Mucosa of descending colon (tissue), 3 donors: Measurements from ENCODE around the gene USP36. TPM values are rescaled to one million over a fixed set of nuclear protein-coding genes. Genes with fewer than 3 reads are reported as not detected.
"Not testable (repeated sequence)": the region's sequence is repeated elsewhere in the genome, so short reads cannot be mapped to it uniquely, and the experiment has no call there.

Source experiments
- ATAC-seq: fragments of 200-7000 bp; cut with Tn5 transposase; one replicate; pipeline ENCODE4 v1.9.1; 2020; ENCODE audit warnings: mild to moderate bottlenecking, moderate library complexity
- DNase-seq, 3 donors: peaks; one replicate each; pipeline ENCODE4 v3.0.0-alpha.2; 2020
- H3K36me3 ChIP-seq: fragments of 200-600 bp; one replicate; pipeline ENCODE4 v1.8.0; 2021; ENCODE audit warnings: low read depth, mild to moderate bottlenecking
- H3K4me1 ChIP-seq: fragments of 200-600 bp; one replicate; pipeline ENCODE4 v1.8.0; 2021; ENCODE audit warnings: low read depth, mild to moderate bottlenecking
- H3K4me3 ChIP-seq: fragments of 200-600 bp; one replicate; pipeline ENCODE4 v1.8.0; 2021; ENCODE audit warnings: mild to moderate bottlenecking
- H3K9me3 ChIP-seq: fragments of 200-600 bp; one replicate; pipeline ENCODE4 v1.8.0; 2021; ENCODE audit warnings: mild to moderate bottlenecking
- CTCF ChIP-seq: fragments of 200-600 bp; IDR thresholded peaks from one replicate; pipeline ENCODE4 v1.8.0; 2022; ENCODE audit warnings: antibody characterized with exemption, mild to moderate bottlenecking
- intact Hi-C, 2 donors: fragments of 100-400 bp; cut with DNase I in 1 of 2; cut with micrococcal nuclease in 1 of 2; formaldehyde crosslinking; loops; one replicate each; pipeline versions ENCODE4 v1.11.0 to v1.11.1; 2022; cut with DNase I, micrococcal nuclease
- total RNA-seq, 3 donors: library from RNA; stranded (reverse); fragmentation: NEBNext Ultra II Directional in 2 of 3; extraction: Animal tissue kit (Norgen Biotek cat#: 25700) in 2 of 3; gene quantifications; one replicate each; pipeline versions ENCODE4 v1.2.1 to v1.2.4, GENCODE V29; 2021 to 2023
- donor health status: DM: no; HTN: no; CAD: no; lungs with moderate emphysema.
- donor health status: DM: no; HTN: no; CAD: no.
- donor health status: DM: no; HTN: yes; CAD: no.

The USP36 gene
- total RNA-seq, 3 donors from 2014 or later = 36.0 to 67.7 (median 41.4) TPM

GRCh38 chr17:78873519-78874340 lies 33.1 kb upstream of the USP36 start:
- Histone ChIP-seq H3K36me3 (no peaks in the 10 kb centered on the region), H3K4me3 (no peak overlapping the region), H3K4me1 (peaks cover under 1% of the 10 kb centered on the region), H3K9me3 (no peaks in the 10 kb centered on the region)
- ATAC-seq = peak; percentile 9
- TF ChIP-seq CTCF = no peak
- no peak for DNase-seq
- intact Hi-C loops = no loop called here

- DNase-seq = no peak
- TF ChIP-seq CTCF = no peak
- intact Hi-C loops = no loop called here
- Histone ChIP-seq H3K9me3 (no peaks in the 10 kb centered on the region), H3K4me1 (no peaks in the 10 kb centered on the region), H3K4me3 (no peak overlapping the region), H3K36me3 (no peaks in the 10 kb centered on the region)
- ATAC-seq = no peak
These were observed 31.9 kb upstream of the USP36 start for GRCh38 chr17:78872486-78872885.

GRCh38 chr17:78870621-78871020 lies 30.0 kb upstream of the USP36 start:
- TF ChIP-seq CTCF = no peak
- ATAC-seq = no peak
- intact Hi-C loops = no loop called here
- no peaks in the 10 kb centered on the region for H3K36me3 ChIP-seq
- no peak overlapping the region for H3K4me3 ChIP-seq
- no peak for DNase-seq
- H3K9me3 ChIP-seq = no peaks in the 10 kb centered on the region
- no peaks in the 10 kb centered on the region for H3K4me1 ChIP-seq

- TF ChIP-seq CTCF = no peak
- Histone ChIP-seq H3K36me3 (no peaks in the 10 kb centered on the region), H3K4me1 (no peaks in the 10 kb centered on the region), H3K9me3 (no peaks in the 10 kb centered on the region), H3K4me3 (no peak overlapping the region)
- no peak for ATAC-seq
- no peak for DNase-seq
- intact Hi-C loops = no loop called here
These were observed 27.8 kb upstream of the USP36 start for GRCh38 chr17:78868391-78868790.

GRCh38 chr17:78867046-78867445 lies 26.4 kb upstream of the USP36 start:
- ATAC-seq, H3K4me1 ChIP-seq, DNase-seq, H3K4me3 ChIP-seq, H3K36me3 ChIP-seq, H3K9me3 ChIP-seq: not testable (repeated sequence)
- intact Hi-C loops = loop anchor here in 1 of 2 donors (2.0 kb wide), 1 partner anchor 104 kb away; no protein-coding TSS in a partner anchor

- intact Hi-C loops = loop anchor here in 1 of 2 donors (2.0 kb wide), 1 partner anchor 105 kb away; no protein-coding TSS in a partner anchor
- Histone ChIP-seq H3K4me1 (no peaks in the 10 kb centered on the region), H3K4me3 (no peak overlapping the region)
These were observed 25.2 kb upstream of the USP36 start for GRCh38 chr17:78865682-78866390.

More at GRCh38 chr17:78865682-78866390, 25.2 kb upstream of the USP36 start:
- Histone ChIP-seq H3K36me3 (no peaks in the 10 kb centered on the region), H3K9me3 (no peaks in the 10 kb centered on the region)
- peak; percentile 94 for TF ChIP-seq CTCF
- ATAC-seq (peak; percentile 91), DNase-seq (peak; percentile 79 to 92 (median 89))
